Astrocyte (in vitro differentiated cells and primary cell): ENCODE data around the gene GPX3.

Source experiments
- EZH2 ChIP-seq: IDR thresholded peaks from 2 replicates; pipeline ENCODE4 v1.6.1; 2012; ENCODE audit warnings: mild to moderate bottlenecking, low read length, inconsistent platforms; ENCODE audit not compliant: insufficient read depth
- TF ChIP-seq, protein P1 (sequence below): IDR thresholded peaks from 2 replicates; pipeline ENCODE4 v1.5.1; 2011; ENCODE audit warnings: low read depth, mild to moderate bottlenecking, inconsistent platforms, low read length, moderate library complexity; ENCODE audit not compliant: insufficient read depth

GRCh38 chr5:150987746-150988145 is 32.6 kb upstream of the GPX3 start:
- TF ChIP-seq, protein P1, sequence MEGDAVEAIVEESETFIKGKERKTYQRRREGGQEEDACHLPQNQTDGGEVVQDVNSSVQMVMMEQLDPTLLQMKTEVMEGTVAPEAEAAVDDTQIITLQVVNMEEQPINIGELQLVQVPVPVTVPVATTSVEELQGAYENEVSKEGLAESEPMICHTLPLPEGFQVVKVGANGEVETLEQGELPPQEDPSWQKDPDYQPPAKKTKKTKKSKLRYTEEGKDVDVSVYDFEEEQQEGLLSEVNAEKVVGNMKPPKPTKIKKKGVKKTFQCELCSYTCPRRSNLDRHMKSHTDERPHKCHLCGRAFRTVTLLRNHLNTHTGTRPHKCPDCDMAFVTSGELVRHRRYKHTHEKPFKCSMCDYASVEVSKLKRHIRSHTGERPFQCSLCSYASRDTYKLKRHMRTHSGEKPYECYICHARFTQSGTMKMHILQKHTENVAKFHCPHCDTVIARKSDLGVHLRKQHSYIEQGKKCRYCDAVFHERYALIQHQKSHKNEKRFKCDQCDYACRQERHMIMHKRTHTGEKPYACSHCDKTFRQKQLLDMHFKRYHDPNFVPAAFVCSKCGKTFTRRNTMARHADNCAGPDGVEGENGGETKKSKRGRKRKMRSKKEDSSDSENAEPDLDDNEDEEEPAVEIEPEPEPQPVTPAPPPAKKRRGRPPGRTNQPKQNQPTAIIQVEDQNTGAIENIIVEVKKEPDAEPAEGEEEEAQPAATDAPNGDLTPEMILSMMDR, result no peak
- no peak for TF ChIP-seq EZH2
